ENCODE results near the gene STAT1.

STAT1 gene

DNA sequence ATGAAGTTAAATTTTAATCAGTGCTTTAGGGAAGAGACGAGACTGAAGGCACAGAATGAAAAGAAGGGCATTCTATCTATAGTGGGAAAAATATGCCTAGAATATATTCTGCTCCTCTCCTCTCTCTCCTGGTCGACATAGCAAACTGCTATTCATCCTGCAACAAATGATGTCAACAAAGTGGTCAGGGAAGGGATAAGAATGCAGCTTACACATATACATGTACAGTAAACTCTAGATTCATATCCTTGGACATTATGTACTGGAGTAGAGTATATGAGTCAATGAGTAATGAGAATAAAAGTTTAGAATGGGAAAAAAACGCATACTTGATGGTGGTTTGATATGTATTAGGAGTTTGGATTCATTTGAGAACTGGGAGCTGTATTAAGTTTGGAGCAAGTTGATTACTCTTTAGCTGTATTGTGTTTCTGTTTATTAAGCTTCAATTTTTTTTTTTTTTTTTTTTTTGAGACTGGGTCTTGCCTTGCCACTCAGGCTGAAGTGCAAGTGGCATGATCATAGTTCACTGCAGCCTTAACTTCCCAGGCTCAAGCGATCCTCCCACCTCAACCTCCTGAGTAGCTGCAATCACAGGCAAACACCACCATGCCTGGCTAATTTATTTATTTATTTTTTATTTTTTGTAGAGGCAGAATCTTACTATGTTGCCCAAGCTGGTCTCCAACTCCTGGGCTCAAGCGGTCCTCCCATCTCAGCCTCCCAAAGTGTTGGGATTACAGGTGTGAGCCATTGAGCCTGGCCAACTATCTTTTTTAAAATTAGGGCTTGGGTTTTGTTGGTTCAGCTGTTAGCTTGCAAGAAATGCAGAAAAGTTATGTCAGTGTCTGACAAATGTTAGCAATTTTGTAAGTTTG is 53.8 kb downstream of the STAT1 start:
- DNase-seq (ENCODE audit: low spot score): no peak

DNA sequence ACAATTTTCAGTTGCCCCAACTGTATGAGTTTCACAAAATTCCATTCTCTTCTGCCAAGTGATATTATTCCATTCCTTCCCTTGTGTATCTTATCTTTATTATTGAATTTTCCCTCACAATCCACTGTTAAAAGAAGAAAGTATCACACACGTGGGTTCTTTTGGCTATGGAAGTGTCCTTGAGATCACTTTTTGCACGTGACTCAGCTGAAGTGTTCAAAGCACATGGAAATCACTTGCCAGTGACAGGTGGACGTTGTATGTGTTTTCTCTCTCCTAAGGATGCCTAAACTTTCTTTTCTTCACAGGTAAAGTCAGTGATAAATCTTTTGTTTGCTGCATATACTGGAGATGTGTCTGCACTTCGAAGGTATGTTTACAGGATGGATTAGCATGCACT is 60.7 kb downstream of the STAT1 start:
- DNase-seq (ENCODE audit: low spot score): no peak

DNA sequence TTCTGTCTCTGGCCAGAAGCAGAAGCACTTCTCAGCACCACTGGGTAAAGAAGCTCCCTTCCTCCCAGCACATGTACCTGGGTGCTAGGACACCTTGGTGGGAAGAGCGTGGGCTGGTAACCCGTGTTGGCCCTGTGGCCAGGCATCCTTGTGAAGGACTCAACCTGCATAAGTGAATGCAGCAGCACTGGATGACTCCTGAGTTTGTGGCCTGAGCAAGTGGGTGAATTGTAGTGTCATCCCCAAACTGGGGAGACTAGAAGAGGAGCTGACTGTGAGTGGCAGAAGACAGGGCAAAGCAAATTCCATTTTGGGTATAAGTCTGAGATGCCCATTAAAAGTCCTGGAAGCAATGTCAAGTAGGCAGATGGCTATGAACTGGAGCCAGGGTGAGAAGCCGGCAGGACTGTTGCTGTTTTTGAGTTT is 63.4 kb downstream of the STAT1 start:
- no peak for DNase-seq (ENCODE audit: low spot score)

DNA sequence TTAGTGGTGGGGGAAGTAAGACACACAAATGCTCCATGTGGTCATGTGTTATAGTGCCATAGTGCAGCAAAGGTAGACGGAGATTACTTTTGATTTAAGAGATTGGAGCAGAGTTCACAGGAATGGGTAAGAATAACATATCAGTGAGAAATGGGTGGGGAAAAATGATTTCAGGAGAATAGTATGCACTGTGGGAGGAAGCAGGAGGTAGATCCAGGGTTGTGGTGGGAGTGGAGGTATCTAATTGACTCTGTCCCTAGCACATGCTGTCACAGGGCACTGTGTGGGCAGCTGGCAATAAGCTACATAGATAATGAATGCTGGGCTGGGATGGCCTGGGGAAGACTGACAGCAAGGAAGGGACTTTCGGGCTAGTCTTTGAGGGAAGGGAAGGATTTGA is 65.3 kb downstream of the STAT1 start:
- DNase-seq (ENCODE audit: low spot score): no peak

DNA sequence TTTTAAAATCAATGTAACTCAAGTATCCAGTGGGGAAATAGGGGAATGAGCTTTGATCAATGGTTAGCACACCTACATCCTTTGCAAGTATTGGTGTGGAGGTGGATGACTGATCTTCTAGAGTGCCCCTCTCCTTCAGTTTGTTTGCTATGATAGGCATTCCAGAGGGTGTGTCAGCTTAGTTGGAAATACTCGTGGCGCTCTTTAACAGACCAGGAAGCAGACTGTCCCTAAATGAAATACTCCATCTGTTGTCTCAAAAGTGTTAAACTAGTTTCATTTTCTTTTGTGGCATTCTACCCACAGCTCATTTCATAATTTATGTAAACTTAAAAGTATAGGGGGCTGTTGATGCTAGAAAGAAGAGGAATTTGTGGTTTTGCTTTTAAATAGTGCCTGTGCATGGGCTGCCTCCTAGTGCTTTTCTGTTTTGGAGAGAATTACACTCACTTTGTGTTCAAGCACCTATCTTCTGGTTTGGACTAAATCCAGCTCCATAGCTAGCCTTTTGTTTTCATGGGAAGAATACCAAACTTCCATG is 66.2 kb downstream of the STAT1 start:
- DNase-seq (ENCODE audit: low spot score): peak; percentile 32

DNA sequence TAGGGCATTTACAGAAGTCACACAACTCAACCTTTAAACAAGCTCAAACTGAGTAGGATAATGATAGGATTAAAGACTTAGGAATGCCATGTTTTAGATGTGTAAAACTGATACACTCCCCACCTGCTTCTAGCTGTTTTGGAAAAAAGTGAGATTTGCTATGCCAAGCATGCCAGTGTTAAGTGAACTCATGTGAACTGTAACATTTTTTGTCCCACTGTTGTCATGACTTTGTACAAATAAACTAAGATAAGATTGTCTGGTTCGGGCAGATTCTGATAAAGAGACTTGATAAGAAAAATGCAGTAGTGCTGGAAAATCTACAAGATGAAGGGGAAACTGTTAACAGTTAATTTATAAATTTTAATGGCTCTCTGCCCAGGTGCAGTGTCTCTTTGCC is 66.8 kb downstream of the STAT1 start:
- DNase-seq (ENCODE audit: low spot score): no peak

DNA sequence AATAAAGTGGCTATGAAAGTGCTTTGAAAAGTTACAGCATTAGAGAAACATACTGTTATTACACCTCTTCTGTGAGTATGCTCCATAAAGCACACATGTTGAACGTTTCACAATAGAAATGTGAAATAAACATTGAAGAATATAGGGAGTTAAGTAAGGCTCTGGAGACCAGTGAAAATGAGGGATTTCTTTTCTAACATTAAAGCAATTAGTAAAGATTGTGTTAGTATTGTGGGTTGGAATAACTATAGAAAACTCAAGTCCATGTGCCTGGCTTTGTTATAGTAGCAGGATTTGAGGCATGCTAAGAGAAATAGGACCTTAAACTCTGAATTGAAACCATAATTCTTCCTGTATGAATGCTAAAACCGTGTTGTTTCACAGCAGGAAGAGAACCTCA is 70.3 kb downstream of the STAT1 start:
- DNase-seq (ENCODE audit: low spot score): no peak

DNA sequence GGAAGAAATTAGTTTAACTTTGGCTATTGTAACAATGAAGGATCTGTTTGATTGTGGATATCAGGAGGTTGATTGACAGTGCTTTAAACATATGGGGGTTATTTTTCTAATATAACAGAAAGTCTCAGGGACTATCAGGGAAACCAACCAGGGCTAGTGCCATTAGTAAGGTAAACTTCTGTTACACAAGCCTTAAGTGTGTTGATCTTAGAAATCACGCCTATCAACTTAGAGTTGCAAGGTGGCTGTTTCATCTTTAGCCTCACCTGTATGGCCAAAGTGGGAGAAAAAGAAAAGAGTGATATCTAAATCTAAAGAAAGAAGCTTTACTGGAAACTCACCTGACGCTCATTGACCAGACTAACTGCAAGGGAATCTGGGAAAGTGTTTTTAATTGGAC is 71.3 kb downstream of the STAT1 start:
- DNase-seq (ENCODE audit: low spot score): no peak

DNA sequence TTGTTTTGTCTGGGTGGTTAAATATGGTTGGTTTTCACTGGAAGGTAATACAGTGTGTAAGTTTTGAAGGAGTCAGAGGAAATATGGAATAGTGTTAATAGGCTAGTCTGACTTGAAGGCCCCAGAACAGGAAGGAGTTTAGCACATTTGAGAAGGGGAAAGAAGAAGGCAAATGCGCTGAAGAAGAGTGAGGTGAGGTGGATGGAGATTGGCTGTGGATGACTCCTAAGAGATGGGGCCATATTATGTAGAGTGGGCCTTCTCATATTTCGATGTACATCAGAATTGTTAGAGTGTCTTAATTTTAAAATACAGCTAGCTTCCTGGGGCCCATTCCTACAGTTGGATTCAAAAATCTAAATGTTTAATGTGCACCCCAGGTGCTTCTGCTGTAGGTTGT is 72.4 kb downstream of the STAT1 start:
- DNase-seq (ENCODE audit: low spot score): no peak

DNA sequence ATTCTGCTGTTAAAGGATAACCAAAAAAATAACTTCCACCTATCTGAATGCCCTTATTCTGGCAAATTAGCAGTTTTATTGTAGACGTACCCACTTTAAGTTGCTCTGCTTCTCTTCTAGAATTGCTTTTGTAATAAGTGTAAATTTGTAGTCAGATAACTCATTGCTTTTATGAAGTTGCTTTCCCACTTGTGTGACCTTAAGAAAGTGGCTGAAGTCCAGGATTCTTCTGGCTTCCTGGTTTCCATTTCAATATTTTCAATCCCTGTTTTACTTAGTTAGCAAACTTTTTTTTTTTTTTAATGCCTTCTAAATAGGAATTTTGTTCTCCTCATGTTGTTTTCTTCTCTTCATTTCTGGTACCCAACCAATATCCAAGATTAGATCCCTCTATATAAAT is 73.5 kb downstream of the STAT1 start:
- no peak for DNase-seq (ENCODE audit: low spot score)

DNA sequence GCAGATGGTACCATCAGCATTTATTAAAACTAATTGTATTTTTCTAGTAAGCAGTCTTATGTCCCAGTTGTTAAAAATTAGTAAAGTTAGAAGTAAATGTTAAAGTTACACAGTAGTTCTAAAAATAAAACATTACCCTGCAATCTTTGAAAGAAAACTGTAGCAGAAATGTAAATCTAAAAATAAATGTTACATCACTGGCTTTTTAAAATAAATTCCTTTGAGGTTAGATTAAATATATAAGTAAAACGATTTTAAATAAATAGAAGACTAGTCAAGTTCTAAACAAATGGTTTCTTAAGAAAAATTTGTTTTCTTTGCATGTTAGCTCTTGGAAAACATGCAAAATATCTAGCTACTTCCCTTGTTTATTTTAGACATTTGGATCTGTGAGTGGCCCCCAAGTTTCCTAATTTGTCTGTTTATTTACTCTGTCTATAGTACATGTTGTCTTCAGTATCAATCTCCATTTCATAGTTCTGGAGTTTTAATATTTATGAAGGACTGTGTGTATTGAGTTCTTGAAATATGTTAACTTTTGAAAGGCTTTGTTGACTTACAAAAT is 75.1 kb downstream of the STAT1 start:
- no peak for DNase-seq (ENCODE audit: low spot score)

DNA sequence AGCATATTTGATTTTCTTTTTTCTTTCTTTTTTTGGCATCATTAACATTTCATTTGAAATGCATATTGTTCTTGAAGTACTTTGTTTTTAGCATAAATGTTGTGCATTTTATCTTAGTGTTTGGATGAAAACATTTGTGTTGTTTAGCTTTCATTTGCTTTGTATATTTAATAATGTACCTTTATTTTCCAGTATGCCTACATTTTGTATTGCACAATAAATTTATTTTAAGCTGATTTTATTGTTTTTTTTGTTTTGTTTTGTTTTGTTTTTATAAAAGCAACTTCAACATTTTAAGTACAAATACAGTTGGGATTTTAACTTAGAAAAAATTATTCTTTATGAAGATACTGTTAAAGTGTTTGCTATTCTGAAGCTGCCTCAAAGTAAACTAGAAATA is 78.9 kb downstream of the STAT1 start:
- no peak for DNase-seq (ENCODE audit: low spot score)

DNA sequence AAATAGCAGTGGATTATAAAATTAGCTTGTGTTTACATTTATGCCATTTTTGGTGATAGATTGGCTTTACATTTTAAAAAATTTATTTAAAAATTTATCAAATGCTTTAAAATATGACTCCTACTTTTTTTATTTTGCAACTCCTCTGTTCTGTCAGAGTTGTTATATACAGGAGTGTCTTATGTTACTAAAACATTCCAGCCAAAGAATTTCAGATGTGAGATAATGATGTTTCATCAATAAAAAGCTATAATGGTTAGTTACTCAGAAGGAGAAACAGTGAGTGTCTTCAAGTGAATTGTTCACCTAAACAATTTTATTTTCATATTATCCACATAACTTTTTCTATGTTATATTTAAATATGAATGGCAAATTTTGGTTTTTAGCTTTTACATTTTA is 80.6 kb downstream of the STAT1 start:
- no peak for DNase-seq (ENCODE audit: low spot score)

DNA sequence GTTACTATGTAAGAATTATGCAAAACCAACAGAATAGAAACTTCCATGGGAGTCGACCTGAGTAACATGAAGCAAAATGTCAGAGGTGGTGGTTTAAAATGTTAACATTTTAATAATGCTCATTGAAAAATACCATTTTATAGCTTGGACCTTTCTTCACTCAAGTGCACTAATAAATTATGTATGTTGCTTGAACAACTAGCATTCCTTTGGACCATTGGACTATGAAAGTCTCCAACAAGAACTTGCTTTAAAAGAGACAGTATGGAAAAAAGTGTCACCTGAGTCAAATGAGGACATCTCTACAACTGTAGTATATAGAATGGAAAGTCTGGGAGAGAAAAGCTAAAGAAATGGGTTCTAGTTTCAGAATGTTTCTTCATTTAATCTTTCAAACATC is 81.5 kb downstream of the STAT1 start:
- DNase-seq (ENCODE audit: low spot score): no peak

DNA sequence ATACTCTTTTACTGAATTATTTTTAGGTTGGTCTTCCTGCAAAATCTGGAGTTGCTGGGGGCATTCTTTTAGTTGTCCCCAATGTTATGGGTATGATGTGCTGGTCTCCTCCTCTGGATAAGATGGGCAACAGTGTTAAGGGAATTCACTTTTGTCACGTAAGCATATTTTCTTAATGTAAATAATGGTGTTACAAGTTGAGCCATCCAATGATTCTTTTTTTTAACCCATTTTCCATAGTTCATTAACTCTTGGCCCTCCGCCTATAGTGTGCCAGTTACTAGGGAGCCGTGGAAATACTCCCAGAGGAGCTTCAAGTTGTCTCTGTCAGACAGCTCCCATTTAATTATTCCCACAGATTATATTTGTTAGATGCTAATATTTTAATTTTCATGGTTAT is 83.6 kb downstream of the STAT1 start:
- no peak for DNase-seq (ENCODE audit: low spot score)

DNA sequence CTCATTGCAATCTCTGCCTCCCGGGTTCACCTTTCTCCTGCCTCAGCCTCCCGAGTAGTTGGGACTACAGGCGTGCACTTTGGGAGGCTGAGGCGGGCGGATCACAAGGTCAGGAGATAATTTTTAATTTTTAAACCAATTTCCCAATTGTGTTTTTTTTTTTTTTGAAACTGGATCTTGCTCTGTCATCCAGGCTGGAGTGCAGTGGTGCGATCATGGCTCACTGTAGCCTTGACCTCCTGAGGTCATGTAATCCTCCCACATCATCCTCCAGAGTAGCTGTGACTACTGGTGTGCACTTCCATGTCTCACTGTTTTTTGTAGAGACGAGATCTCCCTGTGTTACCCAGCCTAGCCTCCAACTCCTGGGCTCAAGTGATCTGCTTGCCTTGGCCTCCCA is 84.1 kb downstream of the STAT1 start:
- no peak for DNase-seq (ENCODE audit: low spot score)

DNA sequence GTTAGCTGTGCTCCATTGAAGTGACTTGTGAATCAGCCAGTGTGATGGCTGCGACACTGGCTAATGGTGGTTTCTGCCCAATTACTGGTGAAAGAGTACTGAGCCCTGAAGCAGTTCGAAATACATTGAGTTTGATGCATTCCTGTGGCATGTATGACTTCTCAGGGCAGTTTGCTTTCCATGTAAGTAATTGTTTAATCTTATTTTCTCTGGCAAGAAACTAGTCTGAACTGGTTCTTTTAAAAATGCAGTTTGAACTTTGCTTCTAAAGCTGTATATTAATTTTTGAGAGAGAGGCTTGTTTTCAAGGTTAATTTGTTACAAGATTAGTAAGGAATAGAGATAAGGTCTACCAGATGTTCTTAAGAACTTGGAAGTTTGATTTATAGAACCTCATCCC is 86.7 kb downstream of the STAT1 start:
- no peak for DNase-seq (ENCODE audit: low spot score)

DNA sequence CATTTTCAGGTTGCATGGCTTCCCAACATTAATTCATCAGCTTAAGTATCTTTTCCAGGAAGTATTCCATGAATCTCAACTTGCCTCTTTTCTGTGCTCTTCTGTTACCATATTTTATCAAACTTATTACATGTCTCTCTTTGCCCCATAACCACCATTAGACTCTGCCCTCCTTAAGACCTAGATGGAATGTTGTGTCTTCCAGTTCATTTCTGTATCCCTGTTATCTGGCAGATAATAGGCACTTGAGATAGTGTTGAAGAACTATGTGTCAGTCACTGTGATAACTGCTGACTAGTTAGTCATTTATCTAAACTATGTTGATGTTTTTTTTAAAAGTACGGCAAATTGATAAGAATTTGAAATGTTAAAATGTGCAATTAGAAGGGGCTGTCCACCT is 91.6 kb downstream of the STAT1 start:
- no peak for DNase-seq (ENCODE audit: low spot score)

DNA sequence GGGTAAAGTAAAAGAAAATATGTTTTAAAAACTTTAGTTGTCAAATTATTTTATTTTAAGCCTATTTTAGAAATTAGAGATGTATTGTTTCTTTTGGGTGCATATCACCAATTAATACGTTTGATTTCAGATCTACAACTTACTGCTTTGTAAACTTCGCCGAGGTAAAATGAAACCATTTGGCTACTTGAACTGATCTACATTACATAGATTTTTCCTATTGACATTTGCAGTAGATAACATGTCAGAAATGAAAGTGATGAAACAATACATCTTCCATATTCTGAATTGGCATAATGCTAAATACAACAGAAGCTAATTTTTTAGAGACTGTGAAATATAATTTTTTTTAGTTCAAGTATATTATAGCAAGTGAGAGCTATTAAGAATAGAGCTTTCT is 93.9 kb downstream of the STAT1 start:
- DNase-seq (ENCODE audit: low spot score): no peak

Data from CD4-positive, alpha-beta T cell treated with Interleukin-6 at 100 ng/mL for 8 hours (primary cell).